HepG2 (cell line): Measurements from ENCODE around the gene SERPINF2. TPM values are rescaled to one million over a fixed set of nuclear protein-coding genes. Genes with fewer than 3 reads are reported as not detected.

Experiments
- CBFB ChIP-seq: sonication (generic); formaldehyde crosslinking; IDR thresholded peaks from 2 replicates; pipeline ENCODE4 v1.4.0; 2020; ENCODE audit warnings: missing genetic modification reagents
- FOXC1 ChIP-seq: sonication (generic); formaldehyde crosslinking; IDR thresholded peaks from 2 replicates; pipeline ENCODE4 v1.8.0; 2022; ENCODE audit warnings: mild to moderate bottlenecking, missing genetic modification reagents, borderline replicate concordance
- FOXP4 ChIP-seq: sonication (generic); formaldehyde crosslinking; IDR thresholded peaks from 2 replicates; pipeline ENCODE4 v1.4.0; 2020; ENCODE audit warnings: missing genetic modification reagents
- HNRNPH1 ChIP-seq: fragments of 200-400 bp; formaldehyde crosslinking; optimal IDR thresholded peaks from 2 replicates; pipeline ENCODE3; 2017; ENCODE audit warnings: mild to moderate bottlenecking, low read depth, low read length
- NFIC ChIP-seq: IDR thresholded peaks from 2 replicates; pipeline ENCODE4 v1.6.1; 2012; ENCODE audit warnings: mild to moderate bottlenecking, low read length, inconsistent platforms
- PRDM10 ChIP-seq: sonication (generic); formaldehyde crosslinking; IDR thresholded peaks from 2 replicates; pipeline ENCODE4 v1.4.0; 2020; ENCODE audit warnings: low read depth, missing genetic modification reagents
- REXO4 ChIP-seq: sonication (generic); formaldehyde crosslinking; IDR thresholded peaks from 2 replicates; pipeline ENCODE4 v1.8.0; 2022; ENCODE audit warnings: missing genetic modification reagents, mild to moderate bottlenecking, borderline replicate concordance
- SKIL ChIP-seq: sonication (generic); formaldehyde crosslinking; IDR thresholded peaks from 2 replicates; pipeline ENCODE4 v1.8.0; 2022; ENCODE audit warnings: missing genetic modification reagents, mild to moderate bottlenecking, moderate library complexity, borderline replicate concordance
- SP5 ChIP-seq: IDR thresholded peaks from 2 replicates; pipeline ENCODE4 v1.6.1; 2016; ENCODE audit warnings: low read depth, borderline replicate concordance
- SRSF1 ChIP-seq: fragments of 200-400 bp; formaldehyde crosslinking; optimal IDR thresholded peaks from 2 replicates; pipeline ENCODE3; 2017; ENCODE audit warnings: mild to moderate bottlenecking, low read depth, low read length, moderate library complexity
- SRSF9 ChIP-seq: fragments of 200-400 bp; formaldehyde crosslinking; IDR thresholded peaks from 2 replicates; pipeline ENCODE4 v1.6.1; 2018; ENCODE audit warnings: borderline replicate concordance, mild to moderate bottlenecking, low read depth, low read length; ENCODE audit not compliant: insufficient read depth, poor library complexity, severe bottlenecking
- ZBTB1 ChIP-seq: sonication (generic); formaldehyde crosslinking; IDR thresholded peaks from 2 replicates; pipeline ENCODE4 v1.4.0; 2020; ENCODE audit warnings: missing genetic modification reagents, borderline replicate concordance
- ZMYM4 ChIP-seq: sonication (generic); formaldehyde crosslinking; IDR thresholded peaks from 2 replicates; pipeline ENCODE4 v1.8.1; 2023; ENCODE audit warnings: mild to moderate bottlenecking, missing genetic modification reagents
- ZNF331 ChIP-seq: sonication (generic); formaldehyde crosslinking; IDR thresholded peaks from 2 replicates; pipeline ENCODE4 v1.4.0; 2020; ENCODE audit warnings: missing genetic modification reagents
- ZNF432 ChIP-seq: sonication (generic); formaldehyde crosslinking; IDR thresholded peaks from 2 replicates; pipeline ENCODE4 v1.5.0; 2020; ENCODE audit warnings: missing genetic modification reagents, mild to moderate bottlenecking, borderline replicate concordance
- ZNF503 ChIP-seq: sonication (generic); formaldehyde crosslinking; IDR thresholded peaks from 2 replicates; pipeline ENCODE4 v1.4.0; 2020; ENCODE audit warnings: missing genetic modification reagents
- ZNF704 ChIP-seq: sonication (generic); formaldehyde crosslinking; IDR thresholded peaks from 2 replicates; pipeline ENCODE4 v1.8.1; 2023; ENCODE audit warnings: mild to moderate bottlenecking, inconsistent platforms, moderate library complexity, missing genetic modification reagents, borderline replicate concordance
- polyA plus RNA-seq, 8 experiments: library from polyadenylated mRNA; depleted of rRNA in 3 of 8; stranded (reverse) in 7 of 8; unstranded in 1 of 8; fragments of >200 nt; fragmentation: Illumina TruSeq in 4 of 8; extraction: Trizol in 4 of 8; gene quantifications; 2 replicates each; pipeline versions ENCODE4 v1.2.1 to v1.2.3, GENCODE V29; 2011 to 2016; ENCODE audit warnings: low read depth in 4 of 8, missing spikeins in 1 of 8, mixed read lengths in 1 of 8; ENCODE audit not compliant: insufficient read depth in 1 of 8
- total RNA-seq, 5 experiments: library from RNA; depleted of rRNA; stranded (reverse); fragments of >200 nt; fragmentation: Illumina TruSeq; extraction: Trizol; gene quantifications; 2 replicates each; pipeline ENCODE4 v1.2.3, GENCODE V29; 2016; ENCODE audit warnings: low read depth in 1 of 5

Gene SERPINF2
- total and polyA plus RNA-seq, 2 of the 13 experiments (the other 11 are each of a cell fraction or from before 2014, with no cell fraction given), result 309 to 548 TPM

GRCh38 chr17:1742371-1743087, at the start of gene SERPINF2 (continued):
- TF ChIP-seq ZNF503, result peak; percentile 57
- peak; percentile 85 for TF ChIP-seq FOXP4
- no peak for TF ChIP-seq SRSF1
- TF ChIP-seq FOXC1 (CRISPR knock-in tag), result no peak; the same call in 1 of the 2 replicates
- TF ChIP-seq ZNF331 (CRISPR knock-in tag), result peak; percentile 56
- no peak for TF ChIP-seq SRSF9
- TF ChIP-seq ZMYM4 (CRISPR knock-in tag), result peak; percentile 30; the same call in 1 of the 2 replicates
- no peak for TF ChIP-seq ZNF432 (CRISPR knock-in tag)
- TF ChIP-seq NFIC, result peak; percentile 53; the same call in 1 of the 2 replicates
- no peak for TF ChIP-seq REXO4
- TF ChIP-seq HNRNPH1, result no peak
- peak; percentile 44; the same call in 1 of the 2 replicates for TF ChIP-seq SKIL (CRISPR knock-in tag)
- peak; percentile 35; the same call in 1 of the 2 replicates for TF ChIP-seq PRDM10
- TF ChIP-seq SP5 (CRISPR knock-in tag), result peak; percentile 63
- TF ChIP-seq CBFB (CRISPR knock-in tag), result no peak
- no peak for TF ChIP-seq ZBTB1 (CRISPR knock-in tag)
- TF ChIP-seq ZNF704 (CRISPR knock-in tag), result no peak
